Ishikawa (cell line): ENCODE data around the gene TRIM44.

Experiments used
- CEBPB ChIP-seq: IDR thresholded peaks from 2 replicates; pipeline ENCODE4 v1.6.1; 2012
- CREB1 ChIP-seq: IDR thresholded peaks from 2 replicates; pipeline ENCODE4 v1.6.1; 2012; ENCODE audit warnings: low read depth
- EGR1 ChIP-seq: IDR thresholded peaks from 2 replicates; pipeline ENCODE4 v1.6.1; 2012
- EP300 ChIP-seq: IDR thresholded peaks from 2 replicates; pipeline ENCODE4 v1.6.1; 2012; ENCODE audit warnings: borderline replicate concordance
- FOXM1 ChIP-seq: IDR thresholded peaks from 2 replicates; pipeline ENCODE4 v1.6.1; 2012; ENCODE audit warnings: low read depth, borderline replicate concordance
- NFIC ChIP-seq: IDR thresholded peaks from 2 replicates; pipeline ENCODE4 v1.6.1; 2012
- RAD21 ChIP-seq: IDR thresholded peaks from 2 replicates; pipeline ENCODE4 v1.6.1; 2012; ENCODE audit warnings: low read depth
- TAF1 ChIP-seq: IDR thresholded peaks from 2 replicates; pipeline ENCODE4 v1.6.1; 2012; ENCODE audit warnings: low read depth, mild to moderate bottlenecking
- TCF12 ChIP-seq: IDR thresholded peaks from 2 replicates; pipeline ENCODE4 v1.6.1; 2012; ENCODE audit warnings: low read depth
- TEAD4 ChIP-seq: IDR thresholded peaks from 2 replicates; pipeline ENCODE4 v1.6.1; 2012
- YY1 ChIP-seq: IDR thresholded peaks from 2 replicates; pipeline ENCODE4 v1.6.1; 2012; ENCODE audit warnings: low read depth
- ZBTB7A ChIP-seq: IDR thresholded peaks from 2 replicates; pipeline ENCODE4 v1.6.1; 2012; ENCODE audit warnings: low read depth
- TF ChIP-seq, protein P1 (sequence below): IDR thresholded peaks from 2 replicates; pipeline ENCODE4 v1.6.1; 2012
- TF ChIP-seq, protein P2 (sequence below): IDR thresholded peaks from 2 replicates; pipeline ENCODE4 v1.6.1; 2012; ENCODE audit warnings: low read depth, mild to moderate bottlenecking
- TF ChIP-seq, protein P3 (sequence below): IDR thresholded peaks from 2 replicates; pipeline ENCODE4 v1.6.1; 2012

TRIM44 gene

DNA sequence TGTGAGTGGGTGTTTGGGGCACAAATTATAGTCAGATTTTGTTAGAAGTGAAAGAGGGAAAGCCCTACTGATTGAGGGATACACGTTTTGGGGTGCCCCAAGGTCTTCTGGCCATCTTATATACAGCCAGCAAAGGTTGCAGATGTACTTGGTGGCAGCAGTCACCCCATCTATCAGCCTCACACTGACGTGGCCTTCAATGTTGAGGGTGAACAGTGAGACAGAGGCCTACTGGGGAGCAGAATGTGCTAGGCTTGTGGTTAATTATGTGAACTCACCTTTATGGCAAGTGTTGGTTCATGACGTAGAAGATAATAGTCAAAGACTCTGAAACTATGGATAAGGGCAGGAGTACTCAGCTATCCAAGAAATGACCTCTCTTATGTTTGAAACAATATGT, 121.2 kb downstream of the TRIM44 start:
- TF ChIP-seq YY1 (no peak), RAD21 (no peak), FOXM1 (no peak), TAF1 (no peak), ZBTB7A (no peak), NFIC (no peak), CREB1 (no peak), EGR1 (no peak), EP300 (no peak), TCF12 (no peak), TEAD4 (no peak), CEBPB (no peak)
- TF ChIP-seq, protein P1, sequence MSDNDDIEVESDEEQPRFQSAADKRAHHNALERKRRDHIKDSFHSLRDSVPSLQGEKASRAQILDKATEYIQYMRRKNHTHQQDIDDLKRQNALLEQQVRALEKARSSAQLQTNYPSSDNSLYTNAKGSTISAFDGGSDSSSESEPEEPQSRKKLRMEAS = no peak
- TF ChIP-seq, protein P2, sequence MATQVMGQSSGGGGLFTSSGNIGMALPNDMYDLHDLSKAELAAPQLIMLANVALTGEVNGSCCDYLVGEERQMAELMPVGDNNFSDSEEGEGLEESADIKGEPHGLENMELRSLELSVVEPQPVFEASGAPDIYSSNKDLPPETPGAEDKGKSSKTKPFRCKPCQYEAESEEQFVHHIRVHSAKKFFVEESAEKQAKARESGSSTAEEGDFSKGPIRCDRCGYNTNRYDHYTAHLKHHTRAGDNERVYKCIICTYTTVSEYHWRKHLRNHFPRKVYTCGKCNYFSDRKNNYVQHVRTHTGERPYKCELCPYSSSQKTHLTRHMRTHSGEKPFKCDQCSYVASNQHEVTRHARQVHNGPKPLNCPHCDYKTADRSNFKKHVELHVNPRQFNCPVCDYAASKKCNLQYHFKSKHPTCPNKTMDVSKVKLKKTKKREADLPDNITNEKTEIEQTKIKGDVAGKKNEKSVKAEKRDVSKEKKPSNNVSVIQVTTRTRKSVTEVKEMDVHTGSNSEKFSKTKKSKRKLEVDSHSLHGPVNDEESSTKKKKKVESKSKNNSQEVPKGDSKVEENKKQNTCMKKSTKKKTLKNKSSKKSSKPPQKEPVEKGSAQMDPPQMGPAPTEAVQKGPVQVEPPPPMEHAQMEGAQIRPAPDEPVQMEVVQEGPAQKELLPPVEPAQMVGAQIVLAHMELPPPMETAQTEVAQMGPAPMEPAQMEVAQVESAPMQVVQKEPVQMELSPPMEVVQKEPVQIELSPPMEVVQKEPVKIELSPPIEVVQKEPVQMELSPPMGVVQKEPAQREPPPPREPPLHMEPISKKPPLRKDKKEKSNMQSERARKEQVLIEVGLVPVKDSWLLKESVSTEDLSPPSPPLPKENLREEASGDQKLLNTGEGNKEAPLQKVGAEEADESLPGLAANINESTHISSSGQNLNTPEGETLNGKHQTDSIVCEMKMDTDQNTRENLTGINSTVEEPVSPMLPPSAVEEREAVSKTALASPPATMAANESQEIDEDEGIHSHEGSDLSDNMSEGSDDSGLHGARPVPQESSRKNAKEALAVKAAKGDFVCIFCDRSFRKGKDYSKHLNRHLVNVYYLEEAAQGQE = no peak
- TF ChIP-seq, protein P3, sequence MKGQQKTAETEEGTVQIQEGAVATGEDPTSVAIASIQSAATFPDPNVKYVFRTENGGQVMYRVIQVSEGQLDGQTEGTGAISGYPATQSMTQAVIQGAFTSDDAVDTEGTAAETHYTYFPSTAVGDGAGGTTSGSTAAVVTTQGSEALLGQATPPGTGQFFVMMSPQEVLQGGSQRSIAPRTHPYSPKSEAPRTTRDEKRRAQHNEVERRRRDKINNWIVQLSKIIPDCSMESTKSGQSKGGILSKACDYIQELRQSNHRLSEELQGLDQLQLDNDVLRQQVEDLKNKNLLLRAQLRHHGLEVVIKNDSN = no peak

DNA sequence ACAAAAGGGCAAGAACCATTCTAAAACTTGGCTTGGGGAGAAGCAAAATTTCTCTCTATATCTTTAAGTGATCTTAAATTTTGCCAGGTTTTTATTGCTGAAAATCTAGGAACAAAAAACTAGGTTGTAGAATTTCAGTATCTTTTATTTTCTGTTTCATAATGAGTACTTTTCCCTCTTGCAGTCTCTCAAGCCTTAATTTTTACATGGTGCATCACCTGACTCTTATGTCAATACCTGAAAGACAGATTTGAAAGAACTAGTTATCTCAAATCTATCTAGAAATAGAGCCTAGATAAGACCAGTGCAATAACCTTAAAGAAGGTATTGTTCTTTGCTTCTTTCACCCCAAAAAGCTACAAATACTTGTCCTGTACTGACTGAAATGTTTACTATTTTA, 122.1 kb downstream of the TRIM44 start:
- TF ChIP-seq NFIC = no peak
- TF ChIP-seq, protein P3 = no peak
- TF ChIP-seq, protein P1 = no peak
- no peak for TF ChIP-seq YY1

DNA sequence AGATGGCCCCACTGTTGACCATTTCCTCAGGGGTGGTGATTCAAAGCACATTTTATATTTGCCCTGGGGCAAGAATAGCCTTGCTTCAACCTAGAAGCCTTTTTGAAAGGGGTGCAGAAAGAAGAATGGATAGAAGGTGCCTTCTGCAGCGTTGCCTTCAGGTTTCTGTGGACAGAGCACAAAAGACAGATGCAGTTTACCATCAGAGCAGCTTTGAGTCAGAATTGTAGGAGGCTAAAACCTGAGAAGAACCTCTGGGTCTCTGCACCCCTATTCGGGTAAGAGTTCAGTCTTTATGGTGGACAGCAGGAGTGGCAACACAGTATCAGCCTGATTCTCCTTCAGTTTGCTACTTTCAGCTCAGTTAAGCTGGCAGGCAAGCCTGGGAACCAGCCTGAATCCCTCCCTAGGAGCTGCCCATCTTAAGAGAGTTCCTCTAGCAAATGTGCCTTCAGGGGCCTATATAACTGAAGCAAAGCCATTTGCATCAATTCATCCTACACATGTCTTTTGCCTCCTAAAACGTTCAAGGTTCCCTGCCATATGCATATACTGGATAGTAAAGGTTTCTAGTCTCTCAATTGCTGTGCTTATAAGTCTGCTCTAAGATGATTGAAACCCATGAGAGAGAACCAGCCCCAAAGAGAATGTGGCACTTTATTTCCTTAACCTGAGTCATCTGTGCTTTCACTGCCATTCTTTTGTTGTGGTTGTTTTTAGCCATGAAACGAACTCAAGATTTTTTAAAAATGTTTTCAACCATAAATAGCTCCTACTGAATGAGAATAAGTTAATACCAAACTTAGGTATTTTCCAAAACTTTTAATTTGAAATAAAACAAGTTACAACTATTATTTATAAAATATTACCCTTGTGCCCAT, 123.0 kb downstream of the TRIM44 start:
- TF ChIP-seq TCF12 (no peak), EGR1 (no peak), NFIC (no peak), EP300 (no peak), FOXM1 (no peak), YY1 (no peak), RAD21 (no peak), ZBTB7A (no peak), CEBPB (no peak), CREB1 (no peak), TAF1 (no peak), TEAD4 (no peak)
- TF ChIP-seq, protein P1 = no peak
- TF ChIP-seq, protein P3 = no peak
- TF ChIP-seq, protein P2 = no peak

DNA sequence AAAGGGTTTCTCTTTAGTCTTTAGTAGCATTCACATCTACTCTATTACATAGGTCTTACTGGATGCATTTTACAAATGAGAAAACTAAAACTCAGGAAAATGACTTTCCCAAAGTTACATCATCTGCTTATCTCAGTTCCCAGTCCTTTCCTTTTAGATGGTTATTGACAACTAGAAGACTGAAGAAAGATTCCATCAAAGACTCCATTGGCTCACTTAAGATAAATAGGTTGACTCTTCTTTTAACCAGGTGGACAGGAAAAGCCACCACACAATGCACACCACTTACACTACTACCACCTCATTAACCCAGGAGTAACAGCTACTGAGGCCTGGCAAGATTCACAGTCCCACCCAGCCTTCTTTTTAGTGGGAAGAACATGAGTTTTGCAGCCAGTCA, 123.6 kb downstream of the TRIM44 start:
- TF ChIP-seq EGR1 (no peak), TAF1 (no peak), TCF12 (no peak), EP300 (no peak), CEBPB (no peak), TEAD4 (no peak), NFIC (no peak), FOXM1 (no peak), CREB1 (no peak)
- TF ChIP-seq, protein P3 = no peak
- TF ChIP-seq, protein P2 = no peak
- TF ChIP-seq, protein P1 = no peak
